Keratinocyte (primary cell): ENCODE data around the gene IRF9. TPM values are rescaled to one million over a fixed set of nuclear protein-coding genes. Genes with fewer than 3 reads are reported as not detected.

Experiments
- DNase-seq: peaks from one replicate; pipeline ENCODE4 v3.0.0-alpha.2; 2011; ENCODE audit warnings: low read depth, missing footprints, low spot score
- FAIRE-seq: peaks from 2 replicates; lab custom pipeline; 2011; peaks lifted over from hg19 to GRCh38; lab: Jason Lieb, UNC
- H2AFZ ChIP-seq: 2 replicates; pipeline ENCODE4 v1.6.0; 2012; ENCODE audit warnings: low read length, control low read depth, inconsistent platforms; ENCODE audit not compliant: control insufficient read depth
- H3K27ac ChIP-seq: 2 replicates; pipeline ENCODE4 v1.5.1; 2011; ENCODE audit warnings: low read length; ENCODE audit not compliant: control insufficient read depth, insufficient read depth
- H3K27me3 ChIP-seq: 3 replicates; pipeline ENCODE4 v1.6.0; 2011; ENCODE audit warnings: low read length; ENCODE audit not compliant: control insufficient read depth, insufficient read depth; ENCODE audit errors: extremely low read depth
- H3K36me3 ChIP-seq, 2 experiments: 2 replicates in 1 of 2; 3 replicates in 1 of 2; pipeline ENCODE4 v1.5.1; 2011; ENCODE audit warnings: low read length in 2 of 2, mild to moderate bottlenecking in 1 of 2; ENCODE audit not compliant: control insufficient read depth in 2 of 2, insufficient read depth in 2 of 2; ENCODE audit errors: extremely low read depth in 1 of 2
- H3K4me1 ChIP-seq: 3 replicates; pipeline ENCODE4 v1.5.1; 2011; ENCODE audit warnings: low read length; ENCODE audit not compliant: control insufficient read depth, insufficient read depth; ENCODE audit errors: extremely low read depth
- H3K4me2 ChIP-seq: 3 replicates; pipeline ENCODE4 v1.6.0; 2011; ENCODE audit warnings: low read depth, low read length; ENCODE audit not compliant: control insufficient read depth, insufficient read depth; ENCODE audit errors: extremely low read depth
- H3K4me3 ChIP-seq, 3 experiments: fragments of 200-600 bp in 1 of 3; sonication (generic) in 1 of 3; 2 replicates in 2 of 3; 3 replicates in 1 of 3; pipeline ENCODE4 v1.5.1; 2011 to 2016; ENCODE audit warnings: low read length in 3 of 3, mild to moderate bottlenecking in 3 of 3, control low read depth in 2 of 3, inconsistent platforms in 1 of 3, low read depth in 1 of 3, mixed read lengths in 1 of 3, mixed run types in 1 of 3, moderate library complexity in 1 of 3; ENCODE audit not compliant: control insufficient read depth in 2 of 3, insufficient read depth in 2 of 3; ENCODE audit errors: extremely low read depth in 1 of 3
- H3K79me2 ChIP-seq: 2 replicates; pipeline ENCODE4 v1.6.0; 2012; ENCODE audit warnings: low read length; ENCODE audit not compliant: control insufficient read depth, insufficient read depth
- H3K9ac ChIP-seq: 3 replicates; pipeline ENCODE4 v1.6.0; 2011; ENCODE audit warnings: low read length; ENCODE audit not compliant: control insufficient read depth, insufficient read depth; ENCODE audit errors: extremely low read depth
- H3K9me1 ChIP-seq: 3 replicates; pipeline ENCODE4 v1.6.0; 2011; ENCODE audit warnings: low read length; ENCODE audit not compliant: control insufficient read depth, insufficient read depth; ENCODE audit errors: extremely low read depth
- H3K9me3 ChIP-seq: 2 replicates; pipeline ENCODE4 v1.5.1; 2012; ENCODE audit warnings: low read depth, low read length; ENCODE audit not compliant: control insufficient read depth
- H4K20me1 ChIP-seq: 3 replicates; pipeline ENCODE4 v1.6.0; 2011; ENCODE audit warnings: low read length; ENCODE audit not compliant: control insufficient read depth, insufficient read depth; ENCODE audit errors: extremely low read depth
- CTCF ChIP-seq, 3 experiments: IDR thresholded peaks in 1 of 3; conservative IDR thresholded peaks in 1 of 3; optimal IDR thresholded peaks in 1 of 3; 2 replicates in 2 of 3; 3 replicates in 1 of 3; pipeline versions ENCODE3 to v1.5.1; 2011; ENCODE audit warnings: low read length in 3 of 3, mild to moderate bottlenecking in 3 of 3, moderate library complexity in 2 of 3, control low read depth in 1 of 3, inconsistent platforms in 1 of 3; ENCODE audit not compliant: insufficient read depth in 2 of 3; ENCODE audit errors: extremely low read depth in 1 of 3
- EZH2 ChIP-seq: IDR thresholded peaks from one replicate; pipeline ENCODE4 v1.6.1; 2012; ENCODE audit warnings: inconsistent platforms, mild to moderate bottlenecking, low read length, moderate library complexity
- dilution Hi-C: fragments of 300-500 bp; cut with MboI; formaldehyde crosslinking; loops from one replicate; pipeline ENCODE4 v1.7.0; 2020; ENCODE audit warnings: low sequenced_read_pairs; ENCODE audit not compliant: extremely low pct_ligation_motif_present
- polyA plus RNA-seq, 5 experiments: library from polyadenylated mRNA; depleted of rRNA in 3 of 5; stranded (reverse) in 3 of 5; stranded (forward) in 1 of 5; unstranded in 1 of 5; fragments of >200 nt; gene quantifications; 1 replicate in 1 of 5; 2 replicates in 3 of 5; 3 replicates in 1 of 5; pipeline versions ENCODE4 v1.2.1 to v1.2.3, GENCODE V29; 2011 to 2012; ENCODE audit warnings: missing spikeins in 2 of 5, low read depth in 1 of 5, low replicate concordance in 1 of 5

Gene IRF9
- polyA plus RNA-seq, 1 donor (not counting 4 experiments of a cell fraction or from before 2014, with no cell fraction given) = 117 TPM

GRCh38 chr14:24133735-24134134 lies 27.3 kb upstream of the IRF9 start:
- FAIRE-seq = no peak
- dilution Hi-C loops = no loop called here

GRCh38 chr14:24135584-24135833 lies 25.6 kb upstream of the IRF9 start:
- FAIRE-seq (no peak), DNase-seq (no peak)
- Histone ChIP-seq H3K27me3 (no peaks in the 10 kb centered on the region), H3K4me2 (peak overlapping the region; percentile 68), H3K9me3 (no peaks in the 10 kb centered on the region), H2AFZ (peak overlapping the region; percentile 38), H3K79me2 (peaks cover 25% of the 10 kb centered on the region), H3K9me1 (peaks cover 2% of the 10 kb centered on the region), H3K27ac (no peak overlapping the region), H3K4me1 (peaks cover 28% of the 10 kb centered on the region), H3K36me3 (peaks cover 12 to 21% of the 10 kb centered on the region in 2 experiments), H3K4me3 (peak overlapping the region; percentile 49 to 88 (median 85)), H4K20me1 (no peaks in the 10 kb centered on the region), H3K9ac (peak overlapping the region; percentile 25)
- TF ChIP-seq EZH2 (no peak), CTCF (optimal IDR thresholded peaks at IDR 0.05 in 1 of 3, IDR thresholded peaks at IDR 0.05 in 1 of 3, conservative IDR thresholded peaks at IDR 0.05 in 1 of 3; ENCODE audit: extremely low read depth in 1 of 3, insufficient read depth in 2 of 3, low read length in 3 of 3) (no peak)
- dilution Hi-C loops = no loop called here

More at GRCh38 chr14:24133735-24134134, 27.3 kb upstream of the IRF9 start:
- Histone ChIP-seq H3K27ac (no peak overlapping the region), H3K36me3 (peaks cover 9 to 14% of the 10 kb centered on the region in 2 experiments), H3K4me2 (no peak overlapping the region), H3K4me3 (no peak overlapping the region), H3K9ac (no peak overlapping the region), H3K4me1 (peaks cover 22% of the 10 kb centered on the region), H4K20me1 (no peaks in the 10 kb centered on the region), H3K9me1 (no peaks in the 10 kb centered on the region), H3K79me2 (peaks cover 10% of the 10 kb centered on the region), H2AFZ (no peak overlapping the region), H3K9me3 (no peaks in the 10 kb centered on the region), H3K27me3 (no peaks in the 10 kb centered on the region)
- TF ChIP-seq EZH2 (no peak), CTCF (optimal IDR thresholded peaks at IDR 0.05 in 1 of 3, IDR thresholded peaks at IDR 0.05 in 1 of 3, conservative IDR thresholded peaks at IDR 0.05 in 1 of 3; ENCODE audit: extremely low read depth in 1 of 3, insufficient read depth in 2 of 3, low read length in 3 of 3) (no peak)
- no peak for DNase-seq
